ENCODE data around the gene CTDSPL2.
"Not testable (repeated sequence)": the region's sequence is repeated elsewhere in the genome, so short reads cannot be mapped to it uniquely, and the experiment has no call there.

CTDSPL2 gene

DNA sequence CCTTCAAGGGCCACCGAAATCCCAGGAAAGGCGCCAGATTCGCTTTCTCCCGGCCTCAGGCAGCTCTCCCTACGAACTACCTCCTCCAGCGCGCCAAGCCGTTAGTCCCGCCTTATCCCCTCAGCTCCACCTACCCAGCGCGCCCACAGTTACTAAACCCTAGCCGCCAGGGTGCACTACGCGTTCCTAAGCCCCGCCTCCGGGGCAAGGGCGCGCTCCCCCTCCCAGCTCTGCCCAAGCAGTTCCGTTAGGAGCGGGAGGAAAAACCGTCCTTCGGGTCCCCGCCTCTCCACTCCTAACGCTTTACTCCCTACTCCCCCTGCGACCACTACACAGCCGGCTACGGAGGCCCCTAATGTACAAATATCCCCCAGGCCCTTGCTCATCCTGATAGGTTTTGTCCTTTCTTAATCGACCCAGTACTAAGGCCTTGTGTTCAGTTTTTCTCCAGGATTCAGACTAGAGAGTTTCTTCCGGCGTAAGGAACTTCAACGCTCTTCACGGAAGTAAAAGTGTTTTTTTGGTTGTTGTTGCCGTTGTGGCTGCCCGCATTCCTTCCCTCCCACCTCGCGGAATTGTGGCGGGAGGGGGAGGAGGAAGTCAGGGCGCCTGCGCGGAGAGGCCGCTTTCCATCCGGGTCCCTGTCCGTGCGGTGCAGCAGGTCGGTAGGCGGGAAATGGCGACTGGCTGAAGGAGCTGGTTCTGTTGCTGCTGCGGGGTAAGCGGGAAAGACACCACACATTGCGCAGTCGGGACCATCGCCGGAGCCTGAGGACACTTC lies at the start of gene CTDSPL2:
TSS of gene CTDSPL2 (plus strand) at position 655 of the 781 bp plus-strand sequence. CDS start 31,386 bp downstream, outside the sequence.
- DNase-seq, result peak; percentile 99

DNA sequence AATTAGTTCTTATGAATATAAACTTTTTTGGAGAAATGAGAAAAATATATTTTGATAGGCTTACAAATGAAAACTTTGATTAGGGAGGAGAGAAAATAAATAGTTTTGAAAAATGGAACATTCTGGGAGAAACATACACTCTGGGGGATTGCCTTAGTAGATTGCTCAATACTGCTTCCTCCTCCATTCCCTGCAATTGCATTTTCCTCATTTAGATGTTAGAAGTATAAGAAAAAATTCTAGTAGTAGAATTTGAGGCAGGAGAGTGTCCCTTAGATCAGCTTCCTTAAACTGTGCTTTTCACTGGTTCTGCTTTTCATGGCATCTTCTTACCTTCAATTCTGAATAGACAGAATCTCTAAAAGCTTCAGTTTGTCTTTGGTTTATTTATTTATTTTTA lies 46.2 kb upstream of the CTDSPL2 start:
- DNase-seq, result no peak

DNA sequence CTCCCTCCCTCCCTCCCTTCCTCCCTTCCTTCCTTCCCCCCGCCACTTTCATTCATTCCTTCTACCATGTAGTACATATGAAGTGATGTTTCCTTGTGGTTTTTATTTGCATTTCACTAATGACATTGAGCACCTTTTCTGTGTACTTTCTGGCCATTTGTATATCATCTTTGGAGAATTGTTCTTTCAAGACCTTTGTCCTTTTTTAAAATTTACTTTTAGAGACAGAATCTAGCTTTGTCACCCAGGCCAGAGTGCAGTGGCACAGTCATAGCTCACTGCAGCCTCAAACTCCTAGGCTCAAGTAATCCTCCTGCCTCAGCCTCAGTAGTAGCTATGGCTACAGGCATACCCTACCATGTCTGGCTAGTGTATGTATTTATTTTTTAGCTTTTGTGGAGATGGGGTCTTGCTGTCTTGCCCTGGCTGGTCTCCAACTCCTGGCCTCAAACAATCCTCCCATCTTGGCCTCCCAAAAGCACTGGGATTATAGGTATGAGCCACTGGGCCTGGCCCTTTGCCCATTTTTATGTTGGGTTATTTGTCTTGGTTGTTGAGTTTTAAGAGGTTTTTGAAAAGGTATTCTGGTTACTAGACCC lies 42.0 kb upstream of the CTDSPL2 start:
- no peak for DNase-seq

DNA sequence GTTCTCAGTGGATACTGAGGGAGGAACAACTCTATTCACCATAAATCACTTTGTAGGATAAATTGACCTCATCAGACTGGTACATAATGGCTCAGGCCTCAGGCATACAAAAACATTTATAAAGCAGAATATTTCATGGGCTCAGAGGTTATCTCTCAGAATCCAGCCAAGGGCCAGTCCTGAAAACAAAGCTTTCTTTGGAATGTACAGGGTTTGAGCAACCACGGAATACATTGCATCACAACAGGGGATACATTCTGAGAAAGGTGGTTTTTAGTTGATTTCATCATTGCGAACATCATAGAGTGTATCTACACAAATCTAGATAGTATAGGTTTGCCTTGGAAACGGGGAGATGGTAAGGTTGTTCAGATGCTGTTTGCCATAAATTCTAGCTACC lies 33.4 kb upstream of the CTDSPL2 start:
- no peak for DNase-seq

DNA sequence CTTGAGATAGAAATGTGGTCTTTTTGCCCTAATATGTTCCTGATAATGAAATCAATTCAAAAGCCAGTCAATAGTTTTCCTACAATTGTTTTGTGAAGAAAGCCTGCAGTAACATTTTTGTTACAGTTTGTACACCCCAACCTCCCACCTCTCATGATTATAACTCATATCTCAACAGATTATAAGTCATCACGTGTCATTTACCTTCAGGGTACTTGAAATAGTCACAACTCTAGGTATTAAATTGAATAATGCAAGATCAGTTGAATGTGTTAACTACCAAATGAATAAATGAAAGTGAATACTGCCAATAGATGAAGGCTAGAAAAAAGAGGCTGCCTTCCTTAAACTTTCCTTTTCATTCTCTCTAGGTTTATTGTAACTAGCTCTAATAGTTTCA lies 32.9 kb upstream of the CTDSPL2 start:
- DNase-seq, result no peak

DNA sequence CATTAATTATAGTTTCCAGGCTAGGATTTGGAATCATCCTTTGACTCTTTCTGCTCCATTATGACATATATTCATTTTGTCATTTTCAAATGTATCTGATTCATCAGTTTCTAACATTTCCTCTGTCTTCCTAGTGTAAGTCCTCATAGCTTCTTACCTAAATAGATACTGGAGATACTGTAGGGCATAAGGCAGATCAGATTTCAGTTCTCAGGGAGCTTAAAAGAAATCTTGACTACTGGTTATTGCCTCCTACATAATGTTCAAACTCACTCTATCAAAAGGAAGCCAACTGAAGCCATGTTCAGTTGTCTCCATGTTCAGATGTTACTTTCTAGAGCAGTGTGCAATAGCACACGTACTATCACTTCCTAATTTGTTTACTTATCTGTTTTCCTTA lies 29.6 kb upstream of the CTDSPL2 start:
- DNase-seq, result no peak

DNA sequence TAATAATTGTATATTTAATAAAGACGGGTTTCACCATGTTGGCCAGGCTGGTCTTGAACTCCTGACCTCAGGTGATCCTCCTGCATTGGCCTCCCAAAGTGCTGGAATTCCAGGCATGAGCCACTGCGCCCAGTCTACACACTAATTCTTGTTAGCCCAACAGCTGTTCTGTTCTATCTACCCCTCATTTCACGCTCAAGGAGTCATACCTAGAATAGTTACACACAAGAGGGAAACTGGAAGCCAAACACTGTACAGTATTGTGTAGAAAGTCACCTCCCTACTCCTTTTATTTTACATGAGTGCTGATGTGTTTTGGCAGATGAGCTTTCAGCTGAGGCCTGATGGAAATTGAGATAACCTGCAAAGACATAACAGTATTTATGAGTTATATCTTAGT lies 13.4 kb upstream of the CTDSPL2 start:
- no peak for DNase-seq

DNA sequence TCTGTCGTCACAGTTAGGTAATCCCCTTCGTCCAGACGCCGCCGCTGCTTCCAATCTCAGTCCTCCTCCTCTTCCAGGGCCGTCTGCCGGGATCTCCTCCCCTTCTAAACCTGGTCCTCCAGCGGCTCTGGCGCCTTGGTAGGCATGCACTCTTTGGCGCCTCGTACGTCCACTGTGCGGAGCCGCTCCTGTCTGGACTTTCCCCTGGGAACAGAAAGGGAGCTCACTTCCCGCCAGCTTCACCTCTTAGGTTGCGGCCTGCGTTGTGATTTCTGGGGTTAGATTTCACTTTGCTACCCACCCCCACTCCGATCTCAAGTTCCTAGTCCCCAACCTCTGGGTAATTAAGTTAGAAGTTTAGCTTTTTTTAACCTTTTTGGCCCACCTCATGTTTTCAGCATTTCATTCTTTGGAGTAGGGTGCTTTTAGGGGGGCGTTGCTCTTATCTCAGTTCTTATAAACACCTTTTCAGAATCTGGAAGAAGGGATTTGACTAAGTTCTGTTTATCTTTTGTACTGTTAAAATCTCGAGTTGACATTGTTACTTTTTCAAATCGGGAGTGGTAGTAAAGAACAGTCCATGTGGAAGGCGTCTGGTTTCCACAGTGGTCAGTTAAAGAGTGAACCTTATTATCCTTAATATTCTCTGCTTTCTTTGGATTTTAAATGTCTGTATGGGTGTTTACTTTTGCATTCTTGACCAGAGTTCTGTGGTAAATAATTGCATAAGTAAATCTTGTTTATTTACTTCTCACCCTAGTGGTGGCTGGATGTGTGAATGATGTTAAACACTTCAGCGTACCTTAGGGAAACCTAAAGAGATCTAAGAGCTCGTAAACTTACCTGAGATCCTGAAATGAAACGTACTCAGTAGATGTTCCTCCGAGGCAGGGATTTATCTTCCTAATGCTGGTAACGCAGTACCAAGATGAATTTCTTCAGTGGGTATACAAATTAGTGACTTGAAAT lies 611 bp downstream of the CTDSPL2 start:
- peak; percentile 89 for DNase-seq

DNA sequence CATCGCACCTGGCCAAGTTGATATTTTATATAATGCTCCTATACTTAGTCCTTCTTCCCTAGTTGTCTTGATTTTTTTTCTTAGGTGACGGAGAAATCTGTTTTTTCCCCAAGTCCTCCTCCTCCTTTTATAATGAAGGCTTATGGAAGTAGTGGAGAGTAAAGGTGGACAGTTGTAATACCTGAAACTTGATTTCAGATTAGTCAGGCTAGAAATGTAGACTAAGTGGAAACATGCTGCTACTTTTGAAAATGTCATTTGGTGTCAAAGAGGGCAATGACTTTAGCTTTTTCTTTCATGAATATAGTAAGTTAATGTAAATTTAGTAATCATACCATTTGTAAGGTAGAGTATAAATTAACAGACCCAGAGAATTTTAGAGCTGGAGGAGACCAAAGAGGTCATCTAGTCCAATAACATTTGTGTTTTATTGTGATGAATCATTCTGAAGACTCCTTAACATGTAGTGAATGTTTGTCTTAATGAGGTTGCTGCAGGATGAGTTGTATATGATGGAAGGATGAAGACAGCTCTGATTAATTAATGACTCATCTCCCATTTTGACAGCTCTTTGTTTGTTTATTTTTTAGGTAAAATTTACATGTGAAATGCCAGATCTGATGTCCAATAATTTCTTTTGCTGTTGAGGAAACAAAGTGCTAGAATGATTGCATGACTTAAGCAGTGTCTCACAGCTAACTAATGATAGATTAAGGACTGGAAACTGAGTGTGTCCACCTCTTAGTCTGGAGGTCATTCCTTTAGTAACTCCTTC lies 8.7 kb downstream of the CTDSPL2 start:
- no peak for DNase-seq

DNA sequence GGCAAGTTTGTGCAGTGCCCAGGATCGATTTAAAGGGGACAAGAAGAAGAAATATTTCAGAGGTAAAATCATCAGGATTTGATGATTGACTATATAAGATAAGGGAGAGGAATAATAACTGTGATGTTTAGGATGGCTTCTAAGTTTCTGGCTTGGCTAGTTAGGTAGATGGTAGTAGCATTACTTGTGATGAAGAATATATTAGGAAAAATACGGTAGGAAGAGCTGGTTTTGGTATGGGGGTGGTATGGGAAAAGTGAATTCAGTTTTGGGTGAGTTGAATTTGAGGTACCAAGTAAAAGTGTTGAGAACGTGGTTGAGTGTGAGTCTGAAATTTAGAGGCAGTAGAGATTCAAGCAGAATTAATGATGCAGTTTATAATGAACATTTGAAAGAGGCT lies 11.0 kb downstream of the CTDSPL2 start:
- DNase-seq, result no peak

DNA sequence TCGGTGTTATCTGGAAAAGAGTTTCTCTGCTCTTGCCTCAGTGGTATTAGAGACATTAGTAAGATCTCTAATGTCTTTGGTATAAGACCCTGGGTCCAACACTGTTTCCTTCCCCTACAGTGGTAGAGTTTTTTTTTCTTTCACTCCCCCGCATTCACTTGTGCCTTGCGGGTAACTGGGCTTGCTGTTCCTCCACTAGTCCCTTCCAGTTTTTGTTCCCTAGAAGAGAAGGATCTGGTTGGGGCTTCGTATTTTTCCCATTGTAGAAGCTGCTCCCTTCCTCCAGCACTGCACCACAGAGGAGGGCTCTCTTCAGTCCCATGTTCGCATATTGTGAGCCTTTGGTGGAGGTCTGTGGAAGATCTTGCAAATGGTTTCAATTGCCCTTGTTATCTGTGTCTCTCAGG lies 13.7 kb downstream of the CTDSPL2 start:
- DNase-seq, result no peak

DNA sequence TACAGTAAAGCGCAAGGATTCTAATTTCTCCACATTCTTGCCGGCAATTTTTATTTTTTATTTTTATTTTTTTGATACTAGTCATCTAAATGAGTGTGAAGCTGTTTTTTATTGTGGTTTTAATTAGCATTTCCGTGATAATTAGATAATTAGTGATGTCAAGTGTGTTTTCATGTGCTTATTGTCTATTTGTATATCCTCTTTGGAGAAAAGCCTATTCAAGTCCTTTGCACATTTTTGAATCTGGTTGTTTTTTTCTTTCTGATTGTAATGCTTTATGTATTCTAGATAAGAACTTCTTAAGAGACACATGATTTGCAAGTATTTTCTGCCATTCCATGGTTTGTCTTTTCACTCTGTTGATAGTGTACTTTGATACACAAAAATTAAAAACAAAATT lies 16.1 kb downstream of the CTDSPL2 start:
- no peak for DNase-seq

DNA sequence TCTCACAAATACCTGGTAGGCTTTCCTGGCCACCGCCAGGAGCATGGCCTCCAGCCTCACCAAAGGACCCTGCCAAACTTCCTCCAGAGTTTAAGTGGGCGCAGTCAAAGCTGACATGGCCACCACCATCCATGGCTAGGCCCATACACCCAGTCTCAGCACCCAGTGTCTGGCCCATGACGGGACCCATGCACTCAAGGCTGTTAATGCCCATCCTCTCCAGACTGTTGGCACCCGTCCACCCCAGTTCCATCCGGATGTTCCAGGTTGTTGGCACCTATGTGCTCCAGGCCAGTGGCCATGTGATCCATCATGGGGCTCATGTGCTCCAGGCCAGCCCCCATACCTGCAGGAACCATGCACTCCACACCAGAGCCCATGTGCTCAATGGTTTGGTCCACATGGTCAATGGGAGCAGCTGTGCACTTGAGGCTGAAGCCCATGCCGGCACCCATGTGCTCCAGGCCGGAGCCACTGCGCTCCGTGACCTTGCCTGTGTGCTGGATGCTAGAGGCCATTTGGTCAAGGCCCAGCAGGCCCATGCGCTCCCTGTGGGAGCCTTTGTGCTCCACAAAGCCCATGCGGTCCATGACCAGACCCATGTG lies 20.4 kb downstream of the CTDSPL2 start:
- DNase-seq, result no peak

DNA sequence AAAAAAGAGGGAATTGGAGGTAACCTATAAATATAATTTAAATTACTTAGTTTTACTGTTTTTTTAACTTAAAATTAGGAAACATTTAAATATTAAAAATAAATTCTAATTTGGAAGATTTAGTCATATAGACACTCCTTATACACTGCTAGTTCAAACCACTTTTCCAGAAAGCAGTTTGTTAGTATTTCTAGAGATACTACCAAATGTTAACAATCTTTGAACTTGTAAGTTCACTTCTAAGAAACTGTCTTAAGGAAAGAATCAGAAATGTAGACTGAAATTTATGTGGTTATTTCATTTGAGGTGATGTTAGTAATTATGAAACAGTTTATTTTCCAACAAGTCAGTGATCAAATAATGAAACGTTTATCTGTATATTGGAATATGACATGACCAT lies 22.7 kb downstream of the CTDSPL2 start:
- no peak for DNase-seq

DNA sequence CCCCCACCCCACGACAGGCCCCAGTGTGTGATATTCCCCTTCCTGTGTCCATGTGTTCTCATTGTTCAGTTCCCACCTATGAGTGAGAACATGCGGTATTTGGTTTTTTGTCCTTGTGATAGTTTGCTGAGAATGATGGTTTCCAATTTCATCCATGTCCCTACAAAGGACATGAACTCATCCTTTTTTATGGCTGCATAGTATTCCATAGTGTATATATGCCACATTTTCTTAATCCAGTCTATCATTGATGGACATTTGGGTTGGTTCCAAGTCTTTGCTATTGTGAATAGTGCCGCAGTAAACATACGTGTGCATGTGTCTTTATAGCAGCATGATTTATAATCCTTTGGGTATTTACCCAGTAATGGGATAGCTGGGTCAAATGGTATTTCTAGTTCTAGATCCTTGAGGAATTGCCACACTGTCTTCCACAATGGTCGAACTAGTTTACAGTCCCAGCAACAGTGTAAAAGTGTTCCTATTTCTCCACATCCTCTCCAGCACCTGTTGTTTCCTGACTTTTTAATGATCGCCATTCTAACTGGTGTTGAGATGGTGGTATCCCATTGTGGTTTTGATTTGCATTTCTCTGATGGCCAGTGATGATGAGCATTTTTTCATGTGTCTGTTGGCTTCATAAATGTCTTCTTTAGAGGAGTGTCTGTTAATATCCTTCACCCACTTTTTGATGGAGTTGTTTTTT lies 26.3 kb downstream of the CTDSPL2 start:
- DNase-seq, result not testable (repeated sequence)

DNA sequence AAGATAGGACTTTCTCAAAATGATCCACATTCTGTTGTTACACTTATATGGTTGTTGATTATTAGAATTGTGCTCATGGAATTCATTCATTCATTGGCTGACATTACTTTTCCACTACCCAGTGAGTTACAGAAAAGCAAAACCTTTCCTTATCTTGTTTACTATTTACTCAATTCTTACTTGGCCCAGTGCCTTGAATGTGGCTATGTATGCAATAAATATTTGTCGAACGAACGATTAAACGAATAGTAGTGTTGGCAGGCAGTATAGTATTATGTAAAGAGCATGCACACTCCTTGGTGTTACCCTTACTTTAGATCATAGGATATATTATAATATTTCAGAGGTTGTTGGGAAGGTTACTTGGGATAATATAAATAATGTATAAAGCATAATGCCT lies 31.0 kb downstream of the CTDSPL2 start:
- DNase-seq, result no peak

DNA sequence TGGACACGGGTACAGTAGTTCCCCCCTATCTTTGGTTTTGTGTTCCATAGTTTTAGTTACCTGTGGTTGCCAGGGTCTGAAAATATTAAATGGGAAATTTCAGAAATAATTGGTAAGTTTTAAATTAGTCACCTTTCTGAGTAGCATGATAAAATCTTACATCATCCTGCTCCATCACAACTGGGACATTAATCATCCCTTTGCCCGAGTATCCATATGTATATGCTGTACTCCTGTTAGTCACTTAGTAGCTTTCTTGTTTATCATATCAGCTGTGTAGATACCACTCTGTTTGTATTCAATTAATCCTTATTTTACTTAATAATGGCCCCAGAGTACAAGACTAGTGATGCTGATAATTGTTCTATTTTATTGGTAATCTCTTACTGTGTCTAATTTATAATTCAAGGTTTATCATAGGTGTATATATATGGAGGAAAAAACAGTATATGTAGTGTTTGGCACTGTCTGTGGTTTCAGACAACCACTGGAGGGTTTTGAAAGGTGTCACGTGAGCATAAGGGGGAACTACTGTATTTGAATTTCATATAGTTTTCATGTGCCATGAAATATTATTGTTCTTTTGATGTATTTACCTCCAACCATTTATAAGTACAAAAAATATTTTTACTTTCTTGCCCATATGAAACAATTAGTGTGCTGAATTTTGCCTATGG lies 41.4 kb downstream of the CTDSPL2 start:
- no peak for DNase-seq

DNA sequence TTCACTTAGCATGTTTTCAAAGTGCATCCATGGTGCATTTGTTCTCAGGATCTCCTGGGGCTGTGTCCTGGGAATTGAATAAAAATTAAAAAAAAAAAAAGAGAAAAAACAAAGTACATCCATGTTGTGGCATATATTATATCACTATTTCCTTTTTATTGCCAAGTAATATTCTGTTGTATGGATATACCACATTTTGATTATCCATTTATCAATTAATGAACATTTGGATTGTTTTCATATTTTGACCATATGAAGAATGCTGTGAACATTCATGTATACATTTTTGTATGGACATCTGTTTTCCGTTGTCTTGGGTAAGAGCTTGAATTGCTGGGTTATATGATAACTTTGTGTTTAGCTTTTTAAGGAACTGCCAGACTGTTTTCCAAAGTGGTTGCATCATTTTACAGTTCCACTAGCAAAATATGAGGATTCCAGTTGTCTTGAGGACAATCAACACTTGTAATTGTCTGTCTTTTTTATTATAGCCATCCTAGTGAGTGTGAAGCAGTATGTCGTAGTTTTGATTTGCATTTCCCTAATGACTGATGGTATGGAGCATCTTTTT lies 44.5 kb downstream of the CTDSPL2 start:
- DNase-seq, result no peak

DNA sequence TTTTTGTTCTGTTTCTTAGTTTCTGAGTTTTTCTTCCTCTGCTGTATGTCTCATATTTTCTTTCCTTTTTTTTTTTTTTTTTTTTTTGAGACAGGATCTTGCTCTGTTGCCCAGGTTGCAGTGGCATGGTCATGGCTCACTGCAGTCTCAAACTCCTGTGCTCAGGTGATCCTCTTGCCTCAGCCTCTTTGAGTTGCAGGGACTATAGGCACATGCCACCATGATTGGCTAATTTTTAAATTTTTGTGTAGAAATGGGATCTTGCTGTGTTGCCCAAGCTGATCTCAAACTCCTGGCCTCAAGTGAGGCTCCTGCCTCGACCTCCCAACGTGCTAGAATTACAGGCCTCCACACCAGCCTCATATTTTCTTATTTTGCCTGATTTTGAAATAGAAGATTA lies 51.9 kb downstream of the CTDSPL2 start:
- no peak for DNase-seq

DNA sequence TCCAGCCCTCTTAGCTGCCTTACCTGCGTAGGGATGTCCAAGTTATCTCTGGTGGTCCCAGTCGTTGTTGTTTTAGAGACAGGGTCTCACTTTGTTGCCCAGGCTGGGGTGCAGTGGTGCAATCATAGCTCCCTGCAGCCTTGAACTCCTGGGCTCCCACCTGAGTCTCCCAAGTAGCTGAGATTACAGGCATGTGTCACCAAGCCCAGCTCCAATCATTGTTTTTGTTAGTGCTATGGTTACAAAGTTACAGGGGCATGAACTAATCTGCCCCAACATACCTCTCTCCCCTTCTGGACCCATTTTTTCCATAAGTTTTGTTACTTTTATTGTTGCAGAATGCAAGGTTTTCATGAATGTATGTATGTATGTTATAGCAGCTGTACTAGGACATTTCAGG lies 54.7 kb downstream of the CTDSPL2 start:
- DNase-seq, result no peak

DNA sequence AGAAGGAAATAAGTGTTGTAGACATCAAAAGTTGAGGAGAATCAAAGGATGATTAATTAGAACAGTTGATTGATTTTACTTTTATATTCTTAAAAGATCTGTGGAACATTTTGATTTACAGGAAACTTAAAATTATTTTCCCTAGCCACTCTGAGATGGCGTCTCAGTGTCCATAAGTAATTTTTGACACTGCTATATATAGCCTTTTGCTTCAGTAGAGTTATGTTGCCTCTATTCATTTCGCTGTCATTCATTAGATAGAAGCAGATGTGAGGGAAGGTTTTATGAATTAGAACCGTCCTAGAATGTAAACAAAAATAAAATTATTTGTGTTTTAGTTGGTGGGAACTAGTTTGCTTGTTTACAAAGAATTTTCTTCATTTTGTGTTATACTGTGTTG lies 58.5 kb downstream of the CTDSPL2 start:
- no peak for DNase-seq
